SK-N-SH (cell line): Measurements from ENCODE around the gene SNX1. TPM values are rescaled to one million over a fixed set of nuclear protein-coding genes. Genes with fewer than 3 reads are reported as not detected.

Experiments
- CTCF ChIA-PET: fragments of 300-600, 350-600 bp; formaldehyde crosslinking; extraction: SDS; loops from one replicate; lab custom pipeline; 2021; lab: Yijun Ruan, JAX
- POLR2A ChIA-PET: fragments of 350-600 bp; sonication (Branson Sonifier 250); formaldehyde crosslinking; extraction: SDS; loops from one replicate; lab custom pipeline; 2020; ENCODE audit warnings: antibody characterized with exemption, inconsistent platforms; lab: Yijun Ruan, JAX
- DNase-seq: peaks from one replicate; pipeline ENCODE4 v3.0.0; 2012
- H2AFZ ChIP-seq: fragments of 200-600 bp; sonication (generic); 2 replicates; pipeline ENCODE4 v1.8.1; 2016; ENCODE audit warnings: antibody characterized with exemption, mild to moderate bottlenecking, low read depth
- H3F3A ChIP-seq: fragments of 200-600 bp; sonication (generic); replicated peaks from 2 replicates; pipeline ENCODE3; 2016; ENCODE audit warnings: antibody characterized with exemption, mild to moderate bottlenecking; ENCODE audit not compliant: insufficient read depth
- H3K27ac ChIP-seq, 2 experiments: fragments of 200-500 bp in 1 of 2; fragments of 200-600 bp in 1 of 2; sonication (Bioruptor generic) in 1 of 2; sonication (generic), shearing (Covaris generic) in 1 of 2; 2 replicates each; pipeline versions ENCODE4 v1.5.1 to v1.6.1; 2014 to 2016; ENCODE audit warnings: low read depth in 2 of 2, inconsistent platforms in 1 of 2, low read length in 1 of 2, mild to moderate bottlenecking in 1 of 2, mixed read lengths in 1 of 2
- H3K27me3 ChIP-seq: fragments of 200-600 bp; sonication (generic), shearing (Covaris generic); 2 replicates; pipeline ENCODE4 v1.6.1; 2016; ENCODE audit warnings: mixed run types; ENCODE audit not compliant: insufficient read depth
- H3K36me3 ChIP-seq, 2 experiments: fragments of 200-500 bp in 1 of 2; fragments of 200-600 bp in 1 of 2; sonication (Bioruptor generic) in 1 of 2; sonication (generic) in 1 of 2; replicated peaks in 1 of 2; 2 replicates each; pipeline versions ENCODE3 to v1.5.1; 2014 to 2016; ENCODE audit warnings: low read length in 1 of 2, mild to moderate bottlenecking in 1 of 2; ENCODE audit not compliant: insufficient read depth in 2 of 2, control insufficient read depth in 1 of 2
- H3K4me1 ChIP-seq, 2 experiments: fragments of 200-500 bp in 1 of 2; fragments of 200-600 bp in 1 of 2; sonication (Bioruptor generic) in 1 of 2; sonication (generic), shearing (Covaris generic) in 1 of 2; 2 replicates each; pipeline versions ENCODE4 v1.5.1 to v1.6.1; 2014 to 2016; ENCODE audit warnings: low read depth in 1 of 2, low read length in 1 of 2, mixed run types in 1 of 2; ENCODE audit not compliant: insufficient read depth in 2 of 2, control insufficient read depth in 1 of 2
- H3K4me2 ChIP-seq: fragments of 200-600 bp; sonication (generic), shearing (Covaris generic); 2 replicates; pipeline ENCODE4 v1.6.1; 2017; ENCODE audit warnings: mixed run types
- H3K4me3 ChIP-seq, 2 experiments: fragments of 200-500 bp in 1 of 2; fragments of 200-600 bp in 1 of 2; sonication (Bioruptor generic) in 1 of 2; sonication (generic), shearing (Covaris generic) in 1 of 2; 2 replicates each; pipeline versions ENCODE4 v1.5.1 to v1.8.1; 2014 to 2016; ENCODE audit warnings: low read depth in 2 of 2, inconsistent platforms in 1 of 2, low read length in 1 of 2, mild to moderate bottlenecking in 1 of 2, mixed read lengths in 1 of 2, moderate library complexity in 1 of 2
- H3K79me2 ChIP-seq: fragments of 200-600 bp; sonication (generic); 2 replicates; pipeline ENCODE4 v1.8.1; 2017; ENCODE audit warnings: mild to moderate bottlenecking; ENCODE audit not compliant: insufficient read depth
- H3K9ac ChIP-seq: fragments of 200-600 bp; sonication (generic); 2 replicates; pipeline ENCODE4 v1.6.1; 2017; ENCODE audit warnings: mixed run types
- H3K9me2 ChIP-seq: fragments of 200-600 bp; sonication (generic); 2 replicates; pipeline ENCODE4 v1.6.1; 2017; ENCODE audit warnings: mixed run types
- H3K9me3 ChIP-seq: fragments of 200-600 bp; sonication (generic); 2 replicates; pipeline ENCODE4 v1.6.1; 2017; ENCODE audit warnings: mixed run types, mild to moderate bottlenecking, moderate library complexity
- H4K20me1 ChIP-seq: fragments of 200-600 bp; sonication (generic); 2 replicates; pipeline ENCODE4 v1.6.1; 2017; ENCODE audit warnings: mild to moderate bottlenecking, mixed run types; ENCODE audit not compliant: insufficient read depth
- CHD2 ChIP-seq: fragments of 150-350 bp; IDR thresholded peaks from 2 replicates; pipeline ENCODE4 v1.6.1; 2018; ENCODE audit warnings: low read length; ENCODE audit not compliant: partially characterized antibody
- CTCF ChIP-seq: fragments of 200-600 bp; sonication (generic); IDR thresholded peaks from 2 replicates; pipeline ENCODE4 v1.6.1; 2017; ENCODE audit warnings: antibody characterized with exemption, mild to moderate bottlenecking, moderate library complexity
- ELF1 ChIP-seq: IDR thresholded peaks from 2 replicates; pipeline ENCODE4 v1.4.0; 2012
- EZH2phosphoT487 ChIP-seq: fragments of 200-600 bp; sonication (generic); IDR thresholded peaks from 2 replicates; pipeline ENCODE4 v1.6.1; 2017; ENCODE audit warnings: low read depth, mixed run types, mild to moderate bottlenecking, antibody characterized with exemption, moderate library complexity, borderline replicate concordance
- FOXM1 ChIP-seq: IDR thresholded peaks from 2 replicates; pipeline ENCODE4 v1.4.0; 2012; ENCODE audit warnings: low read depth, mild to moderate bottlenecking
- GABPA ChIP-seq: IDR thresholded peaks from 2 replicates; pipeline ENCODE4 v1.4.0; 2012; ENCODE audit warnings: low read depth, mild to moderate bottlenecking
- MEF2A ChIP-seq: IDR thresholded peaks from 2 replicates; pipeline ENCODE4 v1.4.0; 2012; ENCODE audit warnings: low read depth, borderline replicate concordance
- RCOR1 ChIP-seq: fragments of 150-350 bp; IDR thresholded peaks from 2 replicates; pipeline ENCODE4 v1.6.1; 2017; ENCODE audit warnings: antibody characterized with exemption, low read length
- TCF12 ChIP-seq: IDR thresholded peaks from 2 replicates; pipeline ENCODE4 v1.4.0; 2012
- TEAD4 ChIP-seq: IDR thresholded peaks from 2 replicates; pipeline ENCODE4 v1.4.0; 2012; ENCODE audit warnings: mild to moderate bottlenecking, borderline replicate concordance; ENCODE audit not compliant: insufficient read depth
- USF1 ChIP-seq: IDR thresholded peaks from 2 replicates; pipeline ENCODE4 v1.4.0; 2012; ENCODE audit warnings: low read depth, borderline replicate concordance
- YY1 ChIP-seq: IDR thresholded peaks from 2 replicates; pipeline ENCODE4 v1.4.0; 2012; ENCODE audit warnings: low read depth, mild to moderate bottlenecking
- WGBS: methylation state at CpG from one replicate; pipeline ENCODE4 v1.1.6; 2017; ENCODE audit warnings: low lambda C conversion rate; 5-methylcytosine and 5-hydroxymethylcytosine counted together
- polyA plus RNA-seq, 3 experiments: library from polyadenylated mRNA; depleted of rRNA; stranded (reverse); fragments of >200 nt; gene quantifications; 2 replicates each; pipeline ENCODE4 v1.2.3, GENCODE V29; 2012
- TF ChIP-seq, protein P1 (sequence below): IDR thresholded peaks from 2 replicates; pipeline ENCODE4 v1.6.1; 2012; ENCODE audit warnings: mild to moderate bottlenecking, low read depth, low read length, moderate library complexity

SNX1 gene
- polyA plus RNA-seq, 1 of the 3 experiments (the other 2 are of a cell fraction) = 80.7 TPM

DNA sequence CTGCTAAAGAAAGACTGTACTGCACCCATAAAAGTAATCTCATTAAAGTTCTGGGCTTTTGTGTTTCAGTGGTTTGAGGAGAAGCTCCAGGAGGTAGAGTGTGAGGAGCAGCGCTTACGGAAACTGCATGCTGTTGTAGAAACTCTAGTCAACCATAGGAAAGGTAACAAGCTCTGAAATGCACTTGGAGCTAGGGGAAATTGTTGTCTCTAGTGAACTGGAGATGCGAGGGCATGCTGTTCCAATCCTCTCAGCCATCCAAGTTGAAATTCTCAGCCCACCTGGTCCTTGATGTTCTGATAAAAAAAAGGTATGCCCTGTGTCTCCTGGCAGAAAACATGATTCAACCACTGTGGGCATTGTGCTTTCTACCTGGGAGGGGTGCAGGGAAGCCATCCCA, 34.4 kb downstream of the SNX1 start:
- Histone ChIP-seq H3K4me2 (no peak overlapping the region), H4K20me1 (no peaks in the 10 kb centered on the region), H3K9me2 (no peaks in the 10 kb centered on the region), H2AFZ (no peak overlapping the region), H3K4me1 (peaks cover 0 to 4% of the 10 kb centered on the region in 2 experiments; a peak in 1 of 4 replicates), H3K4me3 (no peak overlapping the region), H3K27me3 (no peaks in the 10 kb centered on the region), H3F3A (no peaks in the 10 kb centered on the region), H3K79me2 (no peaks in the 10 kb centered on the region), H3K9me3 (no peaks in the 10 kb centered on the region), H3K9ac (no peak overlapping the region), H3K36me3 (peaks cover 58 to 83% of the 10 kb centered on the region in 2 experiments), H3K27ac (no peak overlapping the region)
- ChIA-PET CTCF (interaction anchor here (1.0 to 6.2 kb wide), 3 partner anchors 19 to 33 kb away, joined by 3 to 25 read pairs (median 4); no protein-coding TSS in a partner anchor), POLR2A (no interaction called here)
- 96% methylated on average over 3 of the region's 3 CpGs for WGBS
- TF ChIP-seq, protein P1, sequence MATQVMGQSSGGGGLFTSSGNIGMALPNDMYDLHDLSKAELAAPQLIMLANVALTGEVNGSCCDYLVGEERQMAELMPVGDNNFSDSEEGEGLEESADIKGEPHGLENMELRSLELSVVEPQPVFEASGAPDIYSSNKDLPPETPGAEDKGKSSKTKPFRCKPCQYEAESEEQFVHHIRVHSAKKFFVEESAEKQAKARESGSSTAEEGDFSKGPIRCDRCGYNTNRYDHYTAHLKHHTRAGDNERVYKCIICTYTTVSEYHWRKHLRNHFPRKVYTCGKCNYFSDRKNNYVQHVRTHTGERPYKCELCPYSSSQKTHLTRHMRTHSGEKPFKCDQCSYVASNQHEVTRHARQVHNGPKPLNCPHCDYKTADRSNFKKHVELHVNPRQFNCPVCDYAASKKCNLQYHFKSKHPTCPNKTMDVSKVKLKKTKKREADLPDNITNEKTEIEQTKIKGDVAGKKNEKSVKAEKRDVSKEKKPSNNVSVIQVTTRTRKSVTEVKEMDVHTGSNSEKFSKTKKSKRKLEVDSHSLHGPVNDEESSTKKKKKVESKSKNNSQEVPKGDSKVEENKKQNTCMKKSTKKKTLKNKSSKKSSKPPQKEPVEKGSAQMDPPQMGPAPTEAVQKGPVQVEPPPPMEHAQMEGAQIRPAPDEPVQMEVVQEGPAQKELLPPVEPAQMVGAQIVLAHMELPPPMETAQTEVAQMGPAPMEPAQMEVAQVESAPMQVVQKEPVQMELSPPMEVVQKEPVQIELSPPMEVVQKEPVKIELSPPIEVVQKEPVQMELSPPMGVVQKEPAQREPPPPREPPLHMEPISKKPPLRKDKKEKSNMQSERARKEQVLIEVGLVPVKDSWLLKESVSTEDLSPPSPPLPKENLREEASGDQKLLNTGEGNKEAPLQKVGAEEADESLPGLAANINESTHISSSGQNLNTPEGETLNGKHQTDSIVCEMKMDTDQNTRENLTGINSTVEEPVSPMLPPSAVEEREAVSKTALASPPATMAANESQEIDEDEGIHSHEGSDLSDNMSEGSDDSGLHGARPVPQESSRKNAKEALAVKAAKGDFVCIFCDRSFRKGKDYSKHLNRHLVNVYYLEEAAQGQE = no peak
- TF ChIP-seq ELF1 (no peak), CHD2 (no peak)
- no peak for DNase-seq

GRCh38 chr15:64131547-64131946, 35.8 kb downstream of the SNX1 start:
- H3K4me3 ChIP-seq = no peak overlapping the region
- no peaks in the 10 kb centered on the region for H3K79me2 ChIP-seq
- TF ChIP-seq EZH2phosphoT487 = no peak
- no peak for TF ChIP-seq TCF12
- TF ChIP-seq USF1 = no peak
- TF ChIP-seq, protein P1 = no peak
- TF ChIP-seq RCOR1 = no peak
- TF ChIP-seq CHD2 = no peak
- no peak for TF ChIP-seq TEAD4
- TF ChIP-seq GABPA = no peak
- no peak for TF ChIP-seq FOXM1
- TF ChIP-seq MEF2A = no peak
- no peak for TF ChIP-seq CTCF
- TF ChIP-seq YY1 = no peak
- POLR2A ChIA-PET = no interaction called here
- no peak overlapping the region for H2AFZ ChIP-seq
- H3K36me3 ChIP-seq = peaks cover 49 to 84% of the 10 kb centered on the region in 2 experiments
- CTCF ChIA-PET = interaction anchor here (1.3 to 6.2 kb wide), 2 partner anchors 16 to 21 kb away, joined by 4 to 25 read pairs; no protein-coding TSS in a partner anchor
- H3K4me2 ChIP-seq = no peak overlapping the region
- H3K9me3 ChIP-seq = no peaks in the 10 kb centered on the region
- no peak overlapping the region for H3K27ac ChIP-seq
- no peak overlapping the region for H3K9ac ChIP-seq
- H4K20me1 ChIP-seq = no peaks in the 10 kb centered on the region
- 96% methylated on average over 6 of the region's 7 CpGs for WGBS
- H3F3A ChIP-seq = no peaks in the 10 kb centered on the region
- H3K4me1 ChIP-seq = peaks cover 0 to 4% of the 10 kb centered on the region in 2 experiments; a peak in 1 of 4 replicates
- no peaks in the 10 kb centered on the region for H3K27me3 ChIP-seq
- no peak for DNase-seq
- H3K9me2 ChIP-seq = no peaks in the 10 kb centered on the region
